Spinal cord (tissue), 10 donors: ENCODE data around the gene ADRA2C. TPM values are rescaled to one million over a fixed set of nuclear protein-coding genes. Genes with fewer than 3 reads are reported as not detected.

Source experiments
- DNase-seq, 6 donors: peaks; one replicate each; pipeline versions ENCODE4 v3.0.0 to v3.0.0-alpha.2; 2013 to 2015; ENCODE audit warnings: low spot score in 6 of 6, low read depth in 4 of 6
- H3K27ac ChIP-seq: one replicate; pipeline ENCODE4 v1.5.1; 2013; ENCODE audit warnings: low read depth, low read length, control low read depth
- H3K27me3 ChIP-seq: one replicate; pipeline ENCODE4 v1.6.1; 2013; ENCODE audit warnings: low read length; ENCODE audit not compliant: control insufficient read depth, insufficient read depth
- H3K36me3 ChIP-seq: one replicate; pipeline ENCODE4 v1.6.1; 2013; ENCODE audit warnings: low read length; ENCODE audit not compliant: control insufficient read depth, insufficient read depth
- H3K4me1 ChIP-seq: one replicate; pipeline ENCODE4 v1.6.1; 2013; ENCODE audit warnings: low read length; ENCODE audit not compliant: control insufficient read depth, insufficient read depth
- H3K4me3 ChIP-seq: one replicate; pipeline ENCODE4 v1.5.1; 2013; ENCODE audit warnings: low read depth, low read length, control low read depth
- H3K9me3 ChIP-seq: one replicate; pipeline ENCODE4 v1.6.1; 2013; ENCODE audit warnings: low read length; ENCODE audit not compliant: control insufficient read depth, insufficient read depth
- WGBS: methylation state at CpG from one replicate; pipeline ENCODE4 v1.1.5; 2013; ENCODE audit warnings: missing lambda C conversion rate; ENCODE audit not compliant: insufficient coverage; 5-methylcytosine and 5-hydroxymethylcytosine counted together
- long read RNA-seq, 4 donors: transcript quantifications; one replicate each; lab custom pipeline, GENCODE V29; 2026
- polyA plus RNA-seq, 2 donors: library from polyadenylated mRNA; unstranded; fragments of 120-200 nt; gene quantifications; one replicate each; pipeline ENCODE4 v1.2.1, GENCODE V29; 2013; ENCODE audit not compliant: insufficient read length in 2 of 2
- total RNA-seq, 2 donors: library from RNA; depleted of rRNA in 1 of 2; stranded (reverse); fragments of 120-200 nt in 1 of 2; fragments of >200 nt in 1 of 2; gene quantifications; one replicate each; pipeline versions ENCODE4 v1.2.3 to v1.2.4, GENCODE V29; 2013 to 2014
- donor health status: healthy.

ADRA2C gene
- total RNA-seq (1 to 10 TPM; 2.3 to 7.5 TPM), polyA plus RNA-seq (1 to 10 TPM; 3.7 to 5.3 TPM)
- long read RNA-seq, donor 1, partial matches to known transcripts, result 0 of 4 reads
- long read RNA-seq, donor 1, other reads (novel, unspliced or antisense), result 0 of 4 reads
- long read RNA-seq, donor 2, transcript ADRA2C-201 (1 exons, 2,129 nt), result major isoform, 6 of 6 reads
- long read RNA-seq, donor 2, partial matches to known transcripts, result 0 of 6 reads
- long read RNA-seq, donor 2, other reads (novel, unspliced or antisense), result 0 of 6 reads
- long read RNA-seq, donor 3, result 0 reads
- long read RNA-seq, donor 4, partial matches to known transcripts, result 0 of 2 reads
- long read RNA-seq, donor 4, other reads (novel, unspliced or antisense), result 0 of 2 reads

DNA sequence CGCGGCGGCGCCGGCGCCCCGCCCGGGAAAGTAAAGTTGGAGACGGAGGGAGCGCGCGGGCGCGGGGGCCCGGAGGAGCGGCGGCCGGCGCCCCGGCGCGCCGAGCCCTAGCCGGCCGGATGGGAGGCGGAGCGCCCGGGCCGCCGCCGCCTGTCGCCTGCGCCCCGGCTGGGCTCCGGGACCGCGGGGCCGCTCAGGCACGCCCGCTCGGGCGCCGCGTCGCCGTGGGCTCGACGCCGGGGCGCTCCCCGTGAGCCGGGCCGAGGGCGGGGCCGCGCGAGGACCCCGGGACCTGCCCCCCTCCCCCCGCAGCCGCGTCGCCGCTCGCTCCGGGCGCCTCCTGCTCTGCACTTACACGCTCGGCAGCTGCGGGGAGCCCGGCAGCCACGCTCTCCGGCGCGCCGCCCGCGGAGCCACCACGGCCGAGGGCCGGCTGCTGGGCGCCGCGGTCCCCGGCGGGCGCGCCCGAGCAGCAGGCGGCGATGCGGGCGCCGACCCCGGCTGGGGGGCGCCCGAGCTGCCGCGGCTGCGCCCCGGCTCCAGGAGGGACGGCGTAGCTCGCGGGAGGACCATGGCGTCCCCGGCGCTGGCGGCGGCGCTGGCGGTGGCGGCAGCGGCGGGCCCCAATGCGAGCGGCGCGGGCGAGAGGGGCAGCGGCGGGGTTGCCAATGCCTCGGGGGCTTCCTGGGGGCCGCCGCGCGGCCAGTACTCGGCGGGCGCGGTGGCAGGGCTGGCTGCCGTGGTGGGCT lies at the start of gene ADRA2C:
ADRA2C (plus strand) TSS at position 350 of the 749 bp plus-strand sequence; CDS start at position 572, 222 bp downstream.
- H3K36me3 ChIP-seq, result no peaks in the 10 kb centered on the region
- peaks cover 29% of the 10 kb centered on the region for H3K4me1 ChIP-seq
- H3K4me3 ChIP-seq, result no peak within 1 kb of the TSS
- H3K9me3 ChIP-seq, result no peaks in the 10 kb centered on the region
- under 1% methylated on average over 131 of the region's 131 CpGs for WGBS
- peaks cover 32% of the 10 kb centered on the region for H3K27me3 ChIP-seq
- no peak within 1 kb of the TSS for H3K27ac ChIP-seq
- DNase-seq, result peak in 2 of 6 donors; percentile 64 to 67

DNA sequence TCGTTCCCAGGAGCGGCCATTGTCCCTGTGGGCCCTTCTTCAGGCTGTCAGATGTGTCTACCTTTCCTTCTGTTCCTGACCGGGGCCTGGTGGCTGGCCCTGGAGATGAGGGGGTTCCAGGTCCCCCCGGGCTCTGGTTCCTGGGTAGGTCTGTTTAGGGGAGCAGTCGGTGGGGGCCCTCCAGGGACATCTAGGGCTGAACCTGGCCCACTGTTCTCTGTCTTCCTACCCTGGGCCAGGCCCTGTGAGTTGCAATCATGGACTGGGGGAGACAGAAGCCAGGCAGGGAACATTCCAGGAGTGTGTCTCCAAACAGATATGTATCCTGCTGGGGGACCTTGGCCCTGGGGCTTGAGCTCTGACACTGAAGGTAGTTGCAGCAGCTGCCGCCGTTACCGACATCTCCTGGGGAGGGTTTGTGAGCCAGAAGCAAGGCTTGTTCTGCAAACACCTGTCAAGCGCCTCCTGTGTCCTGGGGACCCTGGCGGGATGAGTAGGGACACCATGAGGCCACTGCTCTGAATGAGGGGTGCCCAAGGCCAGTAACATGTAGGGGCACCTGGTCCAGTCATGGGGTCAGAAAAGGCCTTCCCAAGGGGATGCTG lies 49.5 kb upstream of the ADRA2C start:
- H3K36me3 ChIP-seq, result no peaks in the 10 kb centered on the region
- H3K4me3 ChIP-seq, result no peak overlapping the region
- no peak overlapping the region for H3K27ac ChIP-seq
- no peak for DNase-seq
- H3K4me1 ChIP-seq, result peaks cover 16% of the 10 kb centered on the region
- peaks cover 2% of the 10 kb centered on the region for H3K9me3 ChIP-seq
- H3K27me3 ChIP-seq, result no peaks in the 10 kb centered on the region
- 91% methylated on average over 10 of the region's 10 CpGs for WGBS

DNA sequence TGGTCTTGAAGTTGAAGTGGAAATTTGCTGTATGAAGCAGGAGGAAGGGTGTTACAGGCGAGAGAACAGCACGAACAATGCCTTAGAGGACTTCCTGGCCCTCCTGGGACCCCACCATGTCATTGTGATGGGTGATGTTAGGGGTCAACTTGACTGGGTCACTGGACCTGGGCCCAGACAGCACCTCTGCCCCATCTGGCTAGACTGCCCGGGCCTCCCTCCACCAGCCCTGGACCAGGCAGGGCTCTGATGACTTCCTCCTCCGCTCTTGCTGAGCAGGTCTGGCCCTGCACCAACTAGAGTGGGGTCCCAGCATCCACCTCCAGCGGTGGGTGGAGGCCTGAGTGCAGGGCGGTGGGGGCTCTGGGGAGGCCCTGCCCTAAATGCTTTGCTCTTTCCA lies 48.9 kb upstream of the ADRA2C start:
- 88% methylated on average over 5 of the region's 6 CpGs for WGBS
- H3K36me3 ChIP-seq, result no peaks in the 10 kb centered on the region
- peaks cover 19% of the 10 kb centered on the region for H3K4me1 ChIP-seq
- no peak for DNase-seq
- H3K27me3 ChIP-seq, result no peaks in the 10 kb centered on the region
- H3K9me3 ChIP-seq, result peaks cover 2% of the 10 kb centered on the region
- no peak overlapping the region for H3K27ac ChIP-seq
- H3K4me3 ChIP-seq, result no peak overlapping the region

DNA sequence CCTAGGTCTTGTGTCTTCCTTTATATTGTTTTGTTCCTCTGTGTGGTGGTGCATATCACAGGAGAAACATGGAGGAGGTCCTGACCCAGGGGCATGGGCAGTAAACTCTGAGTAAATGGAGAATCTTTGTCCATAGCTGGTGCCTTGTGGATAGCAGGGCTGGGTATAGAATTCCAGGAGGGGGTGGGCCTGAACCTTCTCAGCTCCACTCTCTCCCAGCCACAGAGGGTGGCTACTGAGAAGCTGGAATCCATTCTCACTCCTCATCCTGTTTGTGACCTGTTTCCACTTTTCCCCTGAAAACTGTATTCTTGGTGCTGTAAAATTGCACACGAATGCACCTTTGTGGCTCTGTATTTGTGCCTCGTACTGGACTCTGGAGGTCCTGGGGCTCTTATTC lies 47.7 kb upstream of the ADRA2C start:
- Histone ChIP-seq H3K4me1 (peaks cover 22% of the 10 kb centered on the region), H3K9me3 (peaks cover 2% of the 10 kb centered on the region), H3K27ac (no peak overlapping the region), H3K27me3 (peaks cover 6% of the 10 kb centered on the region), H3K4me3 (no peak overlapping the region), H3K36me3 (no peaks in the 10 kb centered on the region)
- 60% methylated on average over 1 of the region's 2 CpGs for WGBS
- no peak for DNase-seq

DNA sequence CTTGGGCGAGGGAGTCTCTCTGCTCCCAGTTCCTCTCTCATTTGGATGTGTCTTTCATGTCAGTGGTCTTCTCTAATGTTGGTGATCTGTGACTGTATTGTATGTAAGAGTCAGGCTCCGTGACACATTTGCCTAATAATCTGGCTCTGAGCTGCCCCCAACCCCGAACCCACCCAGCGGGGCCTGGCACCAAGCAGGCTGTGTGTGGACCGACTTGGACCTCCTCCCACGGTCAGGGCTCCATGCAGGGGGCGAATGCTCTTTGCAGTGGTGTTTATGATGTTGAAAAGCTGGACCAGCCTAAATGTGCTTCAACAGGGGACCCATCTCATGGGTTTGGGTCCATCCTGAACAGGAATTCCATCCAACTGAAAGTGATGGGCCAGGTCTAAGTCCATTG lies 47.0 kb upstream of the ADRA2C start:
- no peak for DNase-seq
- Histone ChIP-seq H3K4me1 (peaks cover 29% of the 10 kb centered on the region), H3K27me3 (peaks cover 13% of the 10 kb centered on the region), H3K9me3 (peaks cover 2% of the 10 kb centered on the region), H3K36me3 (no peaks in the 10 kb centered on the region), H3K27ac (no peak overlapping the region), H3K4me3 (no peak overlapping the region)
- WGBS, result 96% methylated on average over 6 of the region's 7 CpGs

DNA sequence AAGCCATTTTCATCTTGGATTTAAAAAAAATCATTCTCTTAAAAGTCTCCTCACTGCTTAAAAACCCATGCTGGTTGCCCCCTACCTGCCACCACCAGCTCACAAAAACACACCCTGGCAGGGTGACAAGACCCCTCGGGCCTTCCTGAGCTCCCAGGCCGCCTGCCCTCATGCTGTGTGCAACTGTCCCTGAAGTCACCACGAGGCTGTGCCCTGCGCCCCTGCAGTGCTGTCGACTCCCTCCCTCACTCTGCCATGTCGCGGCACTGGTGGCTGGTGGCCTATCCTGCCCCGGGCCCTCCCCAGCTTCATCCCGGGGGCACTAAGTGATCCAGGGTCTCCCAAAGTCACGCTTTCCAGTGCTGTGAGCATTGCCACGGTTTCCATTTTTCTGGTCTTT lies 46.3 kb upstream of the ADRA2C start:
- no peaks in the 10 kb centered on the region for H3K36me3 ChIP-seq
- H3K4me3 ChIP-seq, result no peak overlapping the region
- peaks cover 2% of the 10 kb centered on the region for H3K9me3 ChIP-seq
- no peak overlapping the region for H3K27ac ChIP-seq
- 80% methylated on average over 11 of the region's 11 CpGs for WGBS
- DNase-seq, result no peak
- peaks cover 36% of the 10 kb centered on the region for H3K4me1 ChIP-seq
- H3K27me3 ChIP-seq, result peaks cover 20% of the 10 kb centered on the region

DNA sequence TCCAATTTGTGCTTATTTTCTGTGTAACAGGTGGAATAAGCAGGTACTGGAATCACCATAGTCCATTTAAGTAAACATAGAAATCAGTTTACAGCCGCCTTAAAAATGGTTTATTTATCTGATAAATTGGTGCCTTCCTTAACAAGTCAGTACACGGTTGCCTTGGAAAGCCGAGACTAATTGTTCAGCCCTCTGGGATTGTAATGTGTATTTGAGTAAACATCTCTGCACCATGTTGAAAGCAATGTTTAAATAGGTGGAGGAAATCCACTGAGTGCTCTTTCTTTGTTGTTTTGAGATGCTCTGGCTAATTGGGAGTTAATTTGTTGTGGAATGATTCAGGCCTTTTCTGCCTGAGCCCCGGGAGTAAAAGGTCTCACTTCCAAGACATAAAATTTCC lies 45.7 kb upstream of the ADRA2C start:
- H3K36me3 ChIP-seq, result no peaks in the 10 kb centered on the region
- H3K4me3 ChIP-seq, result no peak overlapping the region
- peaks cover 2% of the 10 kb centered on the region for H3K9me3 ChIP-seq
- H3K27me3 ChIP-seq, result peaks cover 26% of the 10 kb centered on the region
- peak in 1 of 6 donors; percentile 68 for DNase-seq
- H3K4me1 ChIP-seq, result peaks cover 42% of the 10 kb centered on the region
- WGBS, result 24% methylated on average over 2 of the region's 4 CpGs
- no peak overlapping the region for H3K27ac ChIP-seq

DNA sequence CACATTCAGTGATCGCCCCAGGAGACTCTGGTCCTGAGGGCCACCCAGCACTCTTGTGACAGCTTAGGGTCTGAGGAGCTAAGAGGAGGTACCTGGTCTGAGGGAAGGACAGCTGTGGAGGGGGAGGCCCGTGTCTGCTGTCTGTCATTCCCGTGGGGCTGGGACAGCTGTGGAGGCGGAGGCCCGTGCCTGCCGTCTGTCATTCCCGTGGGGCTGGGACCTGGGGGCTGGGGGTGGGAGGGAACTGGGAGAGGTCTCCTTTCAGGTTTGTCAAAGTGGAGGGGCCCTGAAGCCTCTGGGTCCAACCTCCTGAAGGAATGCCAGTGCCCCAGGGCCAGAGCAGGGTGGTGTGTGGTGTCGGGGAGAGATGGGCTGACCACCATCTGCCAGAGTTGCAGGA lies 45.0 kb upstream of the ADRA2C start:
- Histone ChIP-seq H3K4me3 (no peak overlapping the region), H3K36me3 (no peaks in the 10 kb centered on the region), H3K27ac (no peak overlapping the region), H3K4me1 (peaks cover 45% of the 10 kb centered on the region), H3K9me3 (peaks cover 2% of the 10 kb centered on the region), H3K27me3 (peaks cover 30% of the 10 kb centered on the region)
- WGBS, result 69% methylated on average over 8 of the region's 8 CpGs
- DNase-seq, result no peak

DNA sequence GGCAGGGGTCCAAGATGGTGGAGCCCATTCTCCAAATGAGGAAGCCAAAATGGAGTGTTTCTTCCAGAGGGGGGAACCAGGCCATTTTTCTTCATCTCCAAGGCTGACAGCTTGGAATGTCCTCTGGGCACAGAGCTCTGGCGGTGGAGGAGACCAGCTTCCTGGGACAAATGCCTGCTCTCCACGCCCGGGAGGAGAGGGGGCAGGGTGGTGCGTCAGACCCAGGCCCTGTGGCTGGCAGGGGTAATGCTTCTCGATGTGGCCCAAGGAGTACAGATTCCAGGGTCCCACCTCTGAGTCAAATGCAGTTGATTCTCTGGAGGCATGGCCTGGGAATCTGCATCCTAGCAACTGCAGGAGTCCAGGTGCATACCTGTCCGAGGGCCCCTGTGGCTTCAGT lies 44.6 kb upstream of the ADRA2C start:
- peaks cover 31% of the 10 kb centered on the region for H3K27me3 ChIP-seq
- 56% methylated on average over 6 of the region's 6 CpGs for WGBS

More for the DNA sequence above, 44.6 kb upstream of the ADRA2C start:
- peak in 1 of 6 donors; percentile 46 for DNase-seq
- Histone ChIP-seq H3K4me3 (no peak overlapping the region), H3K4me1 (peaks cover 45% of the 10 kb centered on the region), H3K9me3 (peaks cover 2% of the 10 kb centered on the region), H3K36me3 (no peaks in the 10 kb centered on the region), H3K27ac (no peak overlapping the region)
